SHP77 treated with DMSO at 0.1 percent for 48 hours (cell line): Measurements from ENCODE around the gene NELFCD.
"Not testable (repeated sequence)": the region's sequence is repeated elsewhere in the genome, so short reads cannot be mapped to it uniquely, and the experiment has no call there.

Experiments used
- DNase-seq: peaks from one replicate; lab custom pipeline; 2025; lab: John Stamatoyannopoulos, UW

The NELFCD gene

DNA sequence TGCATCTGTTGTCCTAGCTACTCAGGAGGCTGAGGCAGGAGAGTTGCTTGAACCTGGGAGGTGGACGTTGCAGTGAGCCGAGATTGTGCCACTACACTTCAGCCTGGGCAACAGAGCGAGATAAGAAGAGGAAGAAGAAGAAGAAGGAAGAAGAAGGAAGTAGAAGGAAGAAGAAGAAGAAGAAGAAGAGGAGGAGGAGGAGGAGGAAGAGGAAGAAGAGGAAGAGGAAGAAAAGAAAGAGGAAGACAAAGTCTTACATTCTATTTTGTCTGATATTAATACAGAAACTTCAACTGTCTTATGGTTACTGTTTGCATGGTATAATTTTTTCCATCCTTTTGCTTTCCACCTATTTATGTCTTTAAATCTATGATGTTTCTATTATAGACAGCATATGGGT is 7.2 kb upstream of the NELFCD start:
- DNase-seq = no peak

DNA sequence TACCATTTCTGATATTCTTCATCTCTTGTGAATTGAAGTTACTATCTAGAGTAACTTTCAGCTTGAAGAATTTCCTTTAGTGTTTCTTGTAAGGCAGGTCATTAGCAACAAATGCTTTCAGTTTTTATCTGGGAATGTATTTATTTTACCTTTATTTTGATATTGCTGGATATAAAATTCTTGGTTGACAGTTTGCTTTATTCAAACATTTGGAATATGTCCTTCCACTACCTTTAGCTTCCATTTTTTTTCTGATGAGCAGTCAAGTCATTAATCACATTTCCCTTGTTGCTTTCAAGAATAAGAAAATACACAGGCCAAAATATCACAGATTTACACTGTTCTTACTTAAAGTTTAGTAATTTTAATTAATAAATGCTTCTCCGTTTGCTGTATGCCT is 5.7 kb upstream of the NELFCD start:
- DNase-seq = no peak

DNA sequence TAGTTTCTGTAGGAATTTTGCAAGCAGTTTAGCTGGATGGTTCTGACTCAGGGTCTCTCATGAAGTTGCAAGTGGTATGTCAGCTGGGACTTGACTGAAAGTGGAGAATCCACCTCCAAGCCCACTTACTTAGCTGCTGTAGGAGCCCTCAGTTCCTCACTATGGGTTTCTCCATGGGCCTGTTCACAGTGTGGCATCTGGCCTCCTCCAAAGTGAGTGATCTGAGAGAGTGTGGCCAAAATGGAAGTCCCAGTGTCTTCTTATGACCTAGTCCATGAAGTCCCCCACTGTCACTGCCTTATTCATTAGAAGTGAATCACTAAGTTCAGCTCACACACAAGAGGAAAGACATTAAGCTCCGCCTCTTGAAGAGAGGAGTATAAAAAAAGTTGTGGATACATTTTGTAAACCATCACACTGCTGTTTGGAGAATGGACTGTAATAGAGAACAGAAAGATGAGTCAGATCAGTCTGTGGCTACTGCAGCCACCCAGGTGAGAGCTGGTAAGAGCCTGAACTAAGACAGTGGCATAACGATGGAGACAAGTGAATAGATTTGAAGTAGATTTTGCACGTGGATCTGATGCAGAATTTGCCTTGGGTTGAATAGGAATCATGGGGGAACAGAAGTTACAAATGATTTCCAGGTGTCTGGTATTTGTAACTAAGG is 4.9 kb upstream of the NELFCD start:
- no peak for DNase-seq

DNA sequence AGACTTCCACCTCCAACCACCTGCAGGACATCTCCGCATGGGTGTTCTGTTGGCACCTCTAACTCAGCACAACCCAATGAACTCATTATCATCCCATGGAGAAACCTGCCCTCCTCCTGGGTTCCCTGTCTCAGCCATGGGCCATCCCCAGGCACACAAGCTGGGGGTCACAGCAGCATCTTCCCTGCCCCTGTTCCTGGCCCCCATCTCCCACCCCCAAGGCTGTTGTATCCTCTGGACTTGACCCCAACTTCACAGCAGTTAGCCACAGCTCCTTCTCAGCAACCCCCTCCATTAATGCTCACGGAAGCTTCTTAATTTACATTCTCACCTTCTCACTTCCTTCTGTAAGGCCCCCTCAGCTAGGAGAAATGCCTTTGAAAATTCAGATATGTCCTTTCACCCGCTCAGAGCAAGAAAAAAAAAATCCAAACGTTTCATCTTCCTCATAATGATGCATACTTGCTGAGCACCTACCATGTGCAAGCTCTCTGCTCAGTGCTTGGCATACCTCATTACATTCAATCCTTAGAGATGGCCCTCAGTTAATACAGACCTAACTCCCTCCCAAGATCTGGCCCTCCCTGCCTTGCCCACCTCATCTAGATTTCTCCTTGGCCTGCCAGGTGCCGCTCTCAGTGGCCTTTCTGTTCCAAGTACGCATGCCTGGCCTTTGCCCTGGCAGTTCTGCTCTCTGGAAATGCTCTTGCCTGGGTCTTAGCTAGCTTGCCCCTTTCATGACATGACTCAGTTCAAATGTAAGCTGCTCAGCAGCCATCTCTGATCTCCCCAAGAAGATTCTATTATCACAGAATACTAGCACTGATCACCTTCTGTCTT is 2.5 kb upstream of the NELFCD start:
- no peak for DNase-seq

DNA sequence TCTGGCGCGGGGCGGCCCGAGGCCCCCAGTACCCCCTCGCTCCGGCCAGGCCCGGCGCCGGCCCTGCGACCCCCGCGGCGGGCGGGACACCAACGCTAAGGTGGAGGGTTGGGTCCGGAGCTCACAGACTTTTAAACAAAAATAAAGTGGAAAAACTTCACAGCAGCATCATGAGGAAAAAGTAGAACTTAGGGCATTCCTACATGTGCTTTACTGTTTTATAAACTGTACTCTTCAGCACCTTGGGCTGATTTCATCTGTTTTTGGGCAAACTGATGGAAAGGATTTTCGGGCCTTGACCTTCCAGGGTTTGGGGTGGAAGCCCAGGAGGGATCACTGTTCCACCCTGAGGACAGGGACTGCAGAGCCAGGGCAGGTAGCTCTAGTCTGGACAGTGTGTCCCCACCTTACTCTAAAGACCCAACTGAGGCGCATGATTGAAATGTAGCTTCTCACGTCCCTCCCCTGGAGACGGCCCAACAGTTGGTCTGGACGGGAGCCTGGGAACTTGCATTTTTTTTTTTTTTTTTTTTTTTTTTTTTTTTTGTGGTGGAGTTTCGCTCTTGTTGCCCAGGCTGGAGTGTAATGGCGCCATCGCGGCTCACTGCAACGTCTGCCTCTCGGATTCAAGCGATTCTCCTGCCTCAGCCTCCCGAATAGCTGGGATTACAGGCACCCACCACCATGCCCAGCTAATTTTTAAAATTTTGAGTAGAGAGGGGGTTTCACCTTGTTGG is 740 bp downstream of the NELFCD start:
- no peak for DNase-seq

DNA sequence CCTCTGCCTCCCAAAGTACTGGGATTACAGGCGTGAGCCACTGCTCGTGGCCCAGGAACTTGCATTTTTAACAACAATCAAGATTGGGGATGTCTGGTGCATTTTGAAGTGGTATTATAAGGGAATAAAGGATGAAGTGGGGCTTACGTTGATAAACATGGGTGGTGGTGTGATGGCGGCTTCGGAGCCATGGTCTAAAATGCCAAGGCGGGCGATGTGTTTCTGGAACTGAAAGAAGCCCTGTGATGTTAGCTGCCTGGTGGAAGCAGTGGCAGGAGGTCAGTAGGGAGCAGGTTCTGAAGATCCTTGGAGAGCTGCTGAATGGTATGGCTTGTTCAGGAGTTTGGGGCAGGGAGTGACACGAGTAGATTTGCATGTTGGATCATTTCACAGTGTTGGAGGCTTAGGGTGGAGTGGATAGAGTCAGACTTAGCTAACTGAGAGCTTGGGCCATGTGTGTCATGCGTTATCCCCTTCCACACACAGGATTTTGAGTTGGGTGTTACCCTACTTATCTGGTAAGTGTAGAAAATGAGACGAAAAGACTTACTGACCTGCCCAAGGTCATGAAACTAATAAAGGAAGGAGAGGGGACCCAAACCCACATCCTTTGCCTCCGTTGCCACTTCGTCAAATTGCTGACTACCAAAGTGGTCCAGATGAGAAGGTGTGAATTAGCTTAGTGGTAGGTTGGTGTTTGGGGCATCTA is 1.5 kb downstream of the NELFCD start:
- no peak for DNase-seq

DNA sequence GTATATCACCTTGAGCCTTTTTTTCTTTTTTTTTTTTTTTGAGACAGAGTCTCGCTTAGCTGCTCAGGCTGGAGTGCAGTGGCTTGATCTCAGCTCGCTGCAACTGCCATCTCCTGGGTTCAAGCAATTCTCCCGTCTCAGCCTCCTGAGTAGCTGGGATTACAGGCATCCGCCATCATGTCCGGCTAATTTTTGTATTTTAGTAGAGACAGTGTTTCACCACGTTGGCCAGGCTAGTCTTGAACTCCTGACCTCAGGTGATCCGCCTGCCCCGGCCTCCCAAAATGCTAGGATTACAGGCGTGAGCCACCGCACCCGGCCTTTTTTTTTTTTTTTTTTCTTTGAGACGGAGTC is 2.0 kb downstream of the NELFCD start:
- DNase-seq = not testable (repeated sequence)

DNA sequence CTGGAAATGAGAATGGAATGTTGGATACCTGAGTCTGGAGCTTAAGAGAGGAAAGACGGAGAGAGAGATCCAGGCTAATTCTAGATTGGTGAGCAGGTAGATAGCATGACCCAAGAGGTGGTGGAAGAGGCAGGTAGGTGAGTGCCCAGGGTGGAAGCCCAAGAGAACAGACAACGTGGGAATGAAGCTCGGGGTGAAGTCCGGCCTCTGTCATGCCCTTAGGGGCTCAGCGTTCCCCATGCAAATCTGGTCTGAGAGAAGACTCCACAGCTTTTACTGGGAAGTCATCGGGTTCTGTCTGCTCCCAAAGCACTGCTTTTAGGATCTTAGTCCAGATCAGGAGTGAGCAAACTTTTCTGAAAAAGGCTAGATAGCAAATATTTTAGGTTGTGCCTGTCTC is 3.6 kb downstream of the NELFCD start:
- DNase-seq = no peak

DNA sequence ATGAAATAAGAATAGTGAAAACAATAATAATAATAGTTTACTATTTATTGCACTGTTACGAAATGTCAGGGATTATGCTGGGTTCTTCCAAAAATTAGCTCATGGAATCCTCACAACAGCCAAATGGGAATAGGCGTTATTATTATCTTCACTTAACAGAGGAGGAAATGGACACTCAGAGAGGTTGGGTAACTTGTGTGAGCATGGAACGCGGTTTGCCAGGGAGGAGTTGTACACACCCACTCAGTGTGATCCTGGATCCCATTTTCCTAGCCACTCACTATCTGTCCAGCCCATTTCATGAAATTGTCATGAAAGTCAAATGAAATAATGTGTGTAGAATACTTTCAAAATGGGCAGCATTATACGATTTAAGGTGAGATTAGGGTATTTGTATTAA is 4.6 kb downstream of the NELFCD start:
- DNase-seq = no peak

DNA sequence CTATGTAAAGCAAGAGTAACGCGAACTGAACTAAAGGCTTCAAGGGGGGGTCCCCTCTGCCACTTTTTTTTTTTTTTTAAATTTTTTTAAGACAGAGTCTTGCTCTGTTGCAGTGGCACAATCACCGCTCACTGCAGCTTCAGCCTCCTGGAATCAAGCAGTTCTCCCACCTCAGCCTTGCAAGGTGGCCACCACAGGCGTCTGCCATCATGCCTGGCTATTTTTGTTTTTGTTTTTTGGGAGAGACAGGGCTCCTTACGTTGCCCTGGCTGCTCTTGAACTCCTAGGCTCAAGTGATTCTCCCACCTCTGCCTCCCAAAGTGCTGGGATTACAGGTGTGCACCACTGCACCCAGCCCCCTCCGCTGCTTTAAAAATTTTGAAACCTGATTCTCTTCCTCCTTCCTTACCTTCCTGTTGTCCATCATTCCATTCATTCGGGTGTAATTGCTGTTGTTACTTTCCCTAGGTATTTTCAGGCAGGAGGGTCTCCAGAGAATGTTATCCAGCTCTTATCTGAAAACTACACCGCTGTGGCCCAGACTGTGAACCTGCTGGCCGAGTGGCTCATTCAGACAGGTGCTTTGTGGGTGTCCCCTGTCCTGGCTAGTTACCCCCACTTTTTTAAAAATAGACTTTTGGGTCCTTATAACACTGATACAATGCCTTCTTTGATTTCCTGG is 5.4 kb downstream of the NELFCD start:
- DNase-seq = no peak

DNA sequence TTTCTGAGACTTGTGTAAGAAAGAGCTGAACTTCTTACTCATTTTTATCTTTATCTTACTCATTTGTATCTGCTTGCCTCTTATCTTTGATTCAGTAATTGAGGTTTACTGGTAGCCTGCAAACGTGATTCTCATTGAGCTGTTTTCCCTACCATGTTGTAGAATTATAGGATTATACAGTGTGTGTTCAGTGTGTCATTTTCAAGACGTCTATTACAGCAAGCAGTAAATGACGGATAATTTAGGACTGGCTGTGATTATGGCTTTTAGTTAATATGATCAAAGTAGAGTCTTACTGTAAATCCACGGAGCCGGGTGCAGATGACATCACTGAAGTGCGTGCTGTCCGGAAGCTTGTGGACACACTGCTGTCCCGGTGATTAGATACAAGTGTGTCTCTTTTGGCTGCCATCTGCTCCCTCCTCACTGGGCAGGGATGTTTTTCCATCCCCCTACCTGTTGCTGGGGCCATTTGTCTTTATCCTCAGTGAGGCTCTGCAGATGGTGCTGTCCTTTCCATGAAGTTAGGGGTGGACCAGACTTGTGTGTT is 6.0 kb downstream of the NELFCD start:
- DNase-seq = peak; percentile 87

DNA sequence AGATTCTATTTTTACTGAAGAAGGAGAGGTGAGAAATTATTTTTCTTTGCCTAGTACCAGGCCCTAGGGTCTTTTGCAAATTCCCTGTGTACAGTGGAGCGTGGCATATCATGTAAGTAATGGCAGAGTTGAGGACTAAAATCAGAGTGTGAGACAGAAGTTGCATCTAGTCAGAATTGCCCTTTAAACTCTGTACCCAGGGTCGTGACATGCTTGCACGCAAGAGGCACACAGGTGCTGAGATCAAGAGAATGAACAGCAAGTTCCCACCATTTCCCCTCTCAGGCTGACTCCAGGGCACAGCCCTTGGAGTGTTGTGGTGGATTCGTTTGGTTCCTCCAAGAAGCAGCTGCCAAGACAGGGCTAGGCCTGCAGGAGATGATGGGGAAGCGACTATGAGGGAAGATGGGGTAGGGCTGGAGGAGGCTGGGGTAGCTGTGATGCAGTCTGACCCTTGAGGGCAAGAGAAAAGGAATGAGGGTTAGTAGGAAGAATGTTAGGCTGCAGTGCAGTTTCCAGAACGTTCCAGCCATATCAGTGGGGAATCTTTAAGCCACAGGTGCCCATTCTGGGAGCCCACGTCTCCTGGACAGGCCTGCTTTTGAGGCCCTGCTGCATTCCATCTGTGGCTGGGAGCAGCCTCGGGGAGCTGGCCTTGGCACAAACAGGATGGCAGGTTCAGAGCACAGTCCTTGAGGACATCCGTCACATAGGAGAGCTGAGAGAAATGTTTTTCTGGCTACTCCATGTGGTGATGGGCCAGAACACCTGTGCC is 6.9 kb downstream of the NELFCD start:
- DNase-seq = no peak

DNA sequence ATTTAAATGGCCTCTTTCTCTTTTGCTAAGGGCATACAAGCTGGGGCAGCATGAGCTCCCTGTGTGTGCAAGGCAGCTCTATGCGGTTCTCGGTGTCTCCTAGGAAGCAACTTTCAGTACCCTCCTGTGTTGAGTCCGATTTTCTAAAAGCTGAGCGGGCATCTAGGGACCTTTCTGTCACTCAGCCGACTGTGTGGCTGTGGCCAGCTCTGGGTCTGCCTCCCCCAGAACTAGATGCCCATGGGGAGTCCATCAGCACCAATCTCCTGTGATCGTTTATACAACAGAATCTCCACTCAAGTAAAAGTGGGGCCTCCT is 7.5 kb downstream of the NELFCD start:
- DNase-seq = no peak

DNA sequence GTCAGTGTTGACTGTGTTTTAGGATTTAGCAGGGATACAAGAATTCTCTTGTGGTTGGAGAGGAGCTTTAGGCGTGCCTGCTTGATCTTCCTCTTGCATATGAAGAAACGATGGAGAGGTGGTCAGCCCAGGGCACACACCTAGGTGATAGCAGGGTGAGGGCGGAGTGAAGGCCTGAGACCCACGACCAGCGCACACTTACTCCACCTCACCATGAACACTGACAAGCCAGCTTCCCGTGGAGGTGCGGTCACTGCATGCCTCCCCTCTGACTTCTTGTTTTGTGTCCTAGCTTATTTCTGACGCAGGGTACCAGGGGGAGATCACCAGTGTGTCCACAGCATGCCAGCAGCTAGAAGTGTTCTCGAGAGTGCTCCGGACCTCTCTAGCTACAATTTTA is 8.1 kb downstream of the NELFCD start:
- no peak for DNase-seq

DNA sequence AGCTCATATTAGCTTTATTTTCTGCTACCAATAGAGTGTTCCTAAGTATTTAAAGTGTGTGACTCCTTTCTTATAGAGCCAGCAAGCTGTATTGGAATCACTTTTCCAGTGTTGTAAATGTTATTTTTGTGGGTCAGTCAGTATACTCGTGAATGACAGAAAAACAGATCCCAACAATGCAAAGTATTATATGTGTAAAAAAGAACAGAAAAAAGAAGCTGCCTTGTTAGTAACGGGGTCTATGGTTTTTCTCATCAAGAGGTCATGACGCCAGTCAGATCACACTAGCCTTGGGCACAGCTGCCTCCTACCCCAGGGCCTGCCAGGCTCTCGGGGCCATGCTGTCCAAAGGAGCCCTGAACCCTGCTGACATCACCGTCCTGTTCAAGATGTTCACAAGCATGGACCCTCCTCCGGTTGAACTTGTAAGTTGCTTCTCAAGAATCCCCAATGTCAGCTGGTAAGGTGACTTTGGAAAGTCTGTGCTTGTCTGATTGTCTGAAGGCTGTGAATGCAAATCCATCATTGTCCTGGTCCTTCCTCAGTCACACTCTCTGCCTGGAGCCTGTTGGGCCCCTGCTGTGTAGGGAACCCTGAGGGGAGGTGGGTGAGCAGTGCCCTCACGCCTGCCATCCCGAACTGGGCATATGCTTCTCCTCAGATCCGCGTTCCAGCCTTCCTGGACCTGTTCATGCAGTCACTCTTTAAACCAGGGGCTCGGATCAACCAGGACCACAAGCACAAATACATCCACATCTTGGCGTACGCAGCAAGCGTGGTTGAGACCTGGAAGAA is 9.8 kb downstream of the NELFCD start:
- no peak for DNase-seq

DNA sequence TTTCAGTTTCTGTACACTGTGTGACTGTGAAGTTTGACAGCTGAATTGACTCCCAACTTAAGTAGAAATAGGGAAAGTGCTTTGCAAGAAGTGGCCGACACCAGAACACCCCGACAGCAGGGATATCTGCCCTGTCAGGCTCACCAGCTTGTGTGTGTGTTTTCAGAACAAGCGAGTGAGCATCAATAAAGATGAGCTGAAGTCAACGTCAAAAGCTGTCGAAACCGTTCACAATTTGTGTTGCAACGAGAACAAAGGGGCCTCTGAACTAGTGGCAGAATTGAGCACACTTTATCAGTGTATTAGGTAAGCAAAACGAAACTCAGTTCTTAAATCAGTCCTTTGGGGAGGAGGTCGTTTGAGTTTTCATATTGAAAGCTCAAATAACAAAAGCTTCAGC is 10.7 kb downstream of the NELFCD start:
- DNase-seq = no peak

DNA sequence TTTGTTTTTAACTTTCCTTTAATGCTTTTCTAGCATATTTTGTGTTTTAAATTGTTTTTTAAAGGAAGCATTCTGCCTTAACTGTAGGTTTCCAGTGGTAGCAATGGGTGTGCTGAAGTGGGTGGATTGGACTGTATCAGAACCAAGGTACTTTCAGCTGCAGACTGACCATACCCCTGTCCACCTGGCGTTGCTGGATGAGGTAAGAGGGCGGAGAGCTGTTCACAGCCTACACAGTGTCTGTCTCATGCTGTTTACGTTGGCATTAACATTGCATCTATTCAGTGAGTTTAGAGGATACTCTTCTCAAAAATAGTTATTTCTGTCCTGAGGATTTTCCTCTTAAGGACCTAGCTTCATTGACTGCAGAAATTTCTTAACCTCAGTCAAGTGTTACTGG is 11.9 kb downstream of the NELFCD start:
- DNase-seq = no peak

DNA sequence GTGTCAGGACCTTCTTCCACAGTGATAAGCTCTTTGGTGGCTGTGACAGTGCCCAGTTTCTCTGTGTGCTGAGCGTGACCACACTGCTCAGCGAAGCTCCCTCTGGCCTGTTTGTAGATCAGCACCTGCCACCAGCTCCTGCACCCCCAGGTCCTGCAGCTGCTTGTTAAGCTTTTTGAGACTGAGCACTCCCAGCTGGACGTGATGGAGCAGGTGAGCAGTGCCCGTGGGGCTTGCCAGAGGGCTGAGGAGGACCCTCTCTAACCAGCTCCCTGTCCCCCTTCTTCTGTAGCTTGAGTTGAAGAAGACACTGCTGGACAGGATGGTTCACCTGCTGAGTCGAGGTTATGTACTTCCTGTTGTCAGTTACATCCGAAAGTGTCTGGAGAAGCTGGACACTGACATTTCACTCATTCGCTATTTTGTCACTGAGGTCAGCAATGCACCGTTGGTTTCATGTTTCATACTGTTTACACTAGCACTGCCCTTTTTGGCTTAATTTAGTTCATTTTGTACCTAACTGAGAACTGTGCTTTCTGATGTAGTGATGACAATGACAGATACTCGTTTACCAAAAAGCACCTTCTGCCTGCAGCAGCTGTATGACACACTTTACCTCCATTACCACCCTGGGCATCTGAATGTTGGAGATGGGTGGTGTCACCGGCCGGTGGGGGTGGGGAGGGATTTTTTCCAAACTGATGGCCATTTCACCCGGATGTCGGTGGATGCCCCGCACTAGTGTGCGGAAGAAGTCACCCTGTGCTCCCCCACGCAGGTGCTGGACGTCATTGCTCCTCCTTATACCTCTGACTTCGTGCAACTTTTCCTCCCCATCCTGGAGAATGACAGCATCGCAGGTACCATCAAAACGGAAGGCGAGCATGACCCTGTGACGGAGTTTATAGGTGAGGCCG is 12.5 kb downstream of the NELFCD start:
- DNase-seq = peak; percentile 99
